H54 (cell line): ENCODE results near the gene HIVEP3.

Source experiments
- DNase-seq: peaks from one replicate; pipeline ENCODE4 v3.0.0; 2011; ENCODE audit warnings: low spot score, mixed read lengths; ENCODE audit not compliant: insufficient read length
- FAIRE-seq: peaks from 3 replicates; lab custom pipeline; 2011; peaks lifted over from hg19 to GRCh38; lab: Jason Lieb, UNC
- POLR2A ChIP-seq: IDR thresholded peaks from 2 replicates; pipeline ENCODE4 v1.6.1; 2011; ENCODE audit warnings: low read depth, mild to moderate bottlenecking, low read length

HIVEP3 gene

DNA sequence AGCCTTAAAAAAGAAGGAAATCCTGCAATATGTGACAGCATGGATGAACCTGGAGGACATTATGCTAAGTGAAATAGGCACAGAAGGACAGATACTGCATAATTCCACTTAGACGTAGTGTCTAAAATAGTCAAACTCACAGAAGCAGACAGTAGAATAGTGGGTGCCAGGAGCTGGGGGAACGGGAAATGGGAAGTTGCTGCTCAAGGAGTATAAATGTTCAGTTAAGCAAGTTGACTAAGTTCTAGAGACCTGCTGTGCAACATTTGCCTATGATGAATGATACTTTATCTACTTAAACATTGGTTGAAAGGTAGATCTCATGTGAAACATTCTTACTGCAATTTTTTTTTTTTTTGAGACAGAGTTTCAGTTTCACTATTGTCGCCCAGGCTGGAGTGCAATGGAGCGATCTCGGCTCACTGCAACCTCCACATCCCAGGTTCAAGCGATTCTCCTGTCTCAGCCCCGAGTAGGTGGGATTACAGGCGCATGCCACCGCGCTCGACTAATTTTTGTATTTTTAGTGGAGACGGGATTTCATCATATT, 197.8 kb downstream of the HIVEP3 start:
- TF ChIP-seq POLR2A, result no peak
- no peak for DNase-seq
- no peak for FAIRE-seq

DNA sequence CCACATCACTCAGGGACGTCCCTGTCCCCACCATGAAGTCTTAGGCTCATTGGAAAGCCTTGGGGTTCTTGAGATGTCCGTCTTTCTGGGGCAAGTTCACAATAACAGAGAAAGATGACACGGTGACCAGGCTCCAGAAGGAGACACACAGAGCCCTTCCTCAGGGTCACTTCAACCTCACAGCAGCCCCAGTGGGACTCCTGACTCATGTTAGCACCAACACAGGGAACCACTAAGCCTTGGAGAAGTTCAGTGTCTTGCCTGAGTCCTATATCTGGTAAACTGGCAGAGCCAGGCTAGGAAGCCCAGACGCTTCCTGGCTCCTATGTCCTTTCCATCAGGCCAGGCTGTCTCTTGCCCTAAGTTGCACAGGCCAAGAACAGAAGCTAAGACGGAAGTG, 199.1 kb downstream of the HIVEP3 start:
- no peak for TF ChIP-seq POLR2A
- FAIRE-seq, result no peak
- DNase-seq, result no peak

DNA sequence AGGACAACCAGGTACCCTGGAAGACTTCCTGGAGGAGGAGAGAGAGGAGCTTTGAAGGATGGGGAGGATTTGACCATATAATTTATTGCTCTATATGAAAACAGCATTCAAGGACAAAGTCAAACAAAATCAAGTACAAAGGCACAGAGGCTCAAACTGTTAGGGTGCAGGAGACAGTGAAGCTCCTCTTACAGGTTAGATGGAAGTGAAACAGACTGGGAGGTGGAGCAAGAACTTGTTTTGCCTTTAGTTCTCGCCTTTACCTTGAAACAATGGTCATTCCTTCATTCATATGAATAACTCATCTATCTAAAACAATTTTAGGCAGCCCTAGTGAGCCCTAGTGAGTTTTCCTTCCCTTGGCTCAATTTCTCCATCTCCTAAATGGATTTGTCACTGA, 199.6 kb downstream of the HIVEP3 start:
- TF ChIP-seq POLR2A, result no peak
- no peak for DNase-seq
- no peak for FAIRE-seq

DNA sequence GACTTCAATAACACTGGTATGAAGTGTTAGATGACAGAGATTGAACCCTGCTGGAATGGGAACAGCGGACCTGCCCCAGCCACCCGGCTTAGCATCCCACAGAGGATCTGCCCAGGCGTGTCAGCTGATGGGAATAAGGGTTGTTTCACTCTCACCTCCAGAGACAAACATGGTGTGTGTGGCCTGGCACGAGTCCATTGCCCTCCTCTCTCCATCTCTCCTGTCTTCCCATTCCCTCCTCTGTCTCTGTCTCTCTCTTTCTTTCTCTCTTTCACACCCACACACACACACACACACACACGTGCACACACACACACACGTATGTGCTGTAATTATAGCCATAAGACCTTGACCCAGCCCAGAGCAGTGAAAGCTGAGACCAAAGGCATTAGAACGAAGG, 200.2 kb downstream of the HIVEP3 start:
- FAIRE-seq (no peak), DNase-seq (no peak)
- no peak for TF ChIP-seq POLR2A

DNA sequence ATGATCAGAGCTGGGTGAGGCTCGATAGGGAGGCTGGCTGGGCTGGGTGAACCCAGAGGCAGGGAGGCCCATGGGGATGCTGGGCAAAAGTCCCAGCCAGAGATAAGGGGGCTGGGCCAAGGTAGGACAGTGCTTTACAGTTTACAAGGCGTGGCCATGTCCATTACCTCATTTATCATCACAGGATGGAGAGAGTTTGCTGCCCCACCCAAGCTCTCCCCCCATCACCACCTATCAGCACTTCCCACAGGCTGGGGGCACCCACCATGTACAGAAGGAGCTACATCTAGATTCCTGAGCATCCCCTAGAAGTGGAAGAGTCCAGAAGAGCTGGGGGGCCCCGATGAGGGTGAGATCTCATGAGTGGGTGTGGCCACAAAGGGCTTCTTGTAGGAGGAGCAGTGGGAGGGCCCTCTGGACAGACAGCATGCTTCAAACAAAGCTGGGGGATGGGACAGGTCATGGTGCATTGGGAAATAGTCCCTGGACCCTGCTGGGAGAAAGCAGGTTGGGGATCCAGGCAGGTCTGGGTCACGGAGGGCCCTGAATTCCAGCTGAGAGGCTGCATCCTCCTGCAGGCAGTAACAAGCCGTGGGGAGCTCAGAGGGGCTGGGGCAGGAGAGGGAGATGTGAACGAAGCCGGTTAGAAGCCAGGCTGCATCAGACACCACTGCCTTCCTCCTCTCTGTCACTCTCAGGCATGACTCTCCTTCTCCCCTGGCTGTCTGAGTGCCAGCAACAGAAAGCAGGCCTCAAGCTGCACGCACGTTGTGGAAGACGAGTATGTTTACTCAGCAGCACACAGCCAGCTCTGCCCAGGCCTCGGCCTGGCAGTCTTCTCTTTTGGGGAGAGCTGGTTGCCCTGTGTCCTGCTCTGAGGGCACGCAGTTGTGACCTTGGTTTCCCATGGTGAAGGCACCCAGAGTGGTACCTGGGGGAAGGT, 202.3 kb downstream of the HIVEP3 start:
- FAIRE-seq, result no peak
- no peak for DNase-seq
- no peak for TF ChIP-seq POLR2A

DNA sequence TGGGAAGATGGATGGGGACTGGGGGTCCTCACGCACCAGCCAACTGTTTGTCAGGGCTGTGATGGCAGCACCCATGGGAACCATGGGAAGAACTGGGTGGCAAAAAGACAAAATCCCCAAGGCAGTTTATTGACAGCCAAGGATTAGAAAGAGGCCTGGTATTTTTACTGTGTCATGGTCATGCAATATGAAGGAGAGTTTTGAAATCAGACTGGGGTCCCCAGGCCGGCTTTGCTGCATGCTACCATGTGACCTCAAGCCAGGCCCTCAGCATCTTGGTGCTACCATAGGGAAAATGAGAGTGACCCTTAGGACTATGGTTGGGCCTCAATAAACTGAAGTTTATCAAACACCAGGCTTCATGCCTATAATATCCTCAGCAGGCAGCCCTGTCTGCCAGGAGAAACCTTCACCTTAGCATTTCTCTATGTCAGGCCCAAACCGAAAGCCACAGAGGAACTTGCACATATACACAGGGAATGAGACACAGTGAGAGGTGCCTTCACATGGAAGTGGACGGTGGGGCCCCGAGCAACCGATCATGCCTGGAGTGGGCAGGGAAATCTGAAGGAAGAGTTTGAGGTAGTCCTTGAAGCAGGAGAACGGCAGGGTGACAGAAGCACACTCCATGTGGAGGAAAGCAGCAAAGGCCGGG, 203.2 kb downstream of the HIVEP3 start:
- no peak for TF ChIP-seq POLR2A
- FAIRE-seq (no peak), DNase-seq (no peak)

DNA sequence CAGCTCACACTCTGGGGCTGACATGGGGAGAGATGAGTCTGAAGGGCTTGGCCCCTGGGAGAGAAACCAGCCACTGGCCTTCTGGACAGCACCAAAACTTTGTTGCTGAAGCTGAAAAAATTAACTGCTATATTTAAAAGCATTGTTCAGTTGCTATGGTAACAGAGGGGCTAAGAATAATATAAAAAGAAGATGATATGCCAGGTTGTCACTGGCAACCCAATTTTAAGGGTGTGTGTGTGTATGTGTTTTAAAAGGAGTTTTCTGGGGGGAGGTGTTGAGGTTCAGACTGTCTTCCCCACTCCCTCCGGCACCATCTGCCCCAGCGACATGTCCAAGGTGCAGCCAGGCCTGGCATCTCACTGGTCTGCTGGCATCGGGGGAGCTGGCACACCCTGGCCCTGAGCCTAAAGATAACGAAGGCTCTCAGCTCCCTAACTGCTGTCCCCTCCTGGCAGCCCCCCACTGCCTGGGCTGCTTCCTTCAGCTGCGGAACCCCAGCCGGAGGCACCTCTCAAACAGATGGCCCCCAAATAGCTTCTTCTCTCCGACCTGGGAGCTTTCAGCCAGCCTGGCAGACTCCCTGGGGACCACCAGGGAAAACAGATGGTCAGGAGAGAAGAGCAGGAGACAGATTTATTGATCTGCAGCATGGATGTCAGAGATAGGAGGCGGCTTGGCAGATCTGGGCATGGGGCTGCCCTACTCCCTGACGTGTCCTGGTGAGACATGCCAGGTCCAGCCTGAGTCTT, 203.9 kb downstream of the HIVEP3 start:
- no peak for DNase-seq
- no peak for TF ChIP-seq POLR2A
- FAIRE-seq, result no peak

DNA sequence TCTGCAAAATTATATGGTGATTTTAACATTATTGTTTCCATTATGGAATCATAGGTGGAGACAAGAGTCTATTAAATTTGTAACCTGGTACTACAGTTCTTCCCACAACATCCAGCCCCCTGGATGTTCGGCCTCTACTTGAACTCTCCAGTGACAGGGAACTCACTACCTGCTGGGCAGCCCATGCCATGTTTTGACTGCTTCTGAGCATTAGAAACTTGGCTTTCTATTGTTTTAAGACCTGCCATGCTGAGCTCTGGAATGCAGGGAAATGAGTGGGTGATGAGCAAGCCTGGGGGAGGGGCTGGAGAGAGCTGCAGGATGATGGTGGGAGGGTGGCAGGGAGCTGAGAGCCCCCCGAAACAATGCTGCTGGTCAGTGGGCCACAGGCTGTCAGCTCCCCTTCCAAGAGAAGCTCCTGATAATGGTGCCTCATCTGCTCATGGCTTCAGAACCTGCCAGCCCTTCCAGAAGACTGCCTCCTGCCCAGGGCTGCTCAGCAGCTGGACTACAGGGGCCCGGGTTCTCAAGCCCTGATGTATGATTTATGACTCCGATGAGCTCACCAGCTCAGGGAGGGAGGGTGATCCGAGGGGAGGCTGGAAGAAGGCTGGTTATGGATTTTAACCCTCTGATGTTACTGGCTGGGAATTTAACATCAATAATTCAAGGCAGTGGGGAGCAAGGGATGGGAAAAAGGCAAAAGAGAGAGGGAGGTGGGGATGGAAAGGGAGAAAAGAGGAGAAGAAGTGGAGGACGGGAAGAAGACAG, 205.0 kb downstream of the HIVEP3 start:
- FAIRE-seq (no peak), DNase-seq (peak; percentile 99)
- no peak for TF ChIP-seq POLR2A

DNA sequence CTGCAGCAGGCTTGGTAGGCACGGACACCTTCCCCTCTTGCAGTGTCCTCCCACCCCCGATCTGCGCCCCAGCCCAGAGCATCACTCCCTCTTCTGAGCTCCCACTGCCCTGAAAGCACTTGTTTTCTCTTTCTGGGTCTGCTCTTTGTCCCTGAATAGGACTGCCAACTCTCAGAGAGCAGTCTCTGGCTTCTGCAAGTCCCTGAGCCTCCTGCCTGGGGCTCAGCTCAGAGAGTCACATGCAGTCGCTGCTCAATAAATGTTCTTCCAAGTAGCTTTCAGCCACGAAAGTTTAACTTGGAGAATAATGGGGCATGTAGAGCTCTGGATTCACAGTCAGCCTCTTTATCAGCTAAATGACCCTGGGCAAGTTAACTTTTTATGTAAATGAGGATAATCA, 205.6 kb downstream of the HIVEP3 start:
- no peak for DNase-seq
- no peak for FAIRE-seq
- TF ChIP-seq POLR2A, result no peak

DNA sequence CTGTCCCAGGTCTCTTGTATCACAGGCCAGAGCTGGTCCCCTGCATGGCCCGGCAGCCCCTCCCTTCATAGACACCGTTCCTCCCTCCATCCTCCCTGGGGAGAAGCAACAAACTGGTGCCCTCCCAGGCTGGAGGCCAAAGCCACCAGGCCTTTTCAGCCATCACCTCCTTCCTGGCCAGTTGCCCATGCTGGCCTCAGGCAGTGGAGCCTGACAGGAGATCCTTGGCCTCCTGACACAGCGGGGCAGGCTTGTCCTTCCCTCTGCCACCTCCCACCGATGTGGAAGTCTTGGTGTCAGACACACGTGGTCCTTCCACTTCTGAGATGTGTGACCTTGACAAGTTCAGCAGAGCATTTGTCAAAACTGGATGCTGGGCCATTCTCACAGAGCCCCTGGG, 206.0 kb downstream of the HIVEP3 start:
- DNase-seq, result peak; percentile 49
- TF ChIP-seq POLR2A, result no peak
- no peak for FAIRE-seq

DNA sequence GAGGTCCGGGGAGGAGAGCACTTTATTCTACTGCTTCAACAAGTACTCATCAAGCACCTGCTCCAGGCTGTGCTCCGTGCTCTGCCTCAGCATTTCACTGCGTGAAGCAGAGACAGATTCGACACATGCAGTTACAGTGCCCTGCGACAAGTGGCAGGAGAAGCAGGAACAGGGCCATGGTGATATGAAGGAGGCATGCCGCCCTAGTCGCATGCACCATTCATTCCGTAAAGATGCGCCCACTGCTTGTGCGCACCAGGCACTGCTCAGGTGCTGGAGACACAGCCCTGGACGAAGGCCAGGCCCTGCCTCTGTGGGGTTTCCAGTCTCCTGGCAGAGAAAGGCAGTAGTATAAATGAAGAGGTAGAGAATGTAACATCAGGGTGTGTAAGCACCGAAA, 206.6 kb downstream of the HIVEP3 start:
- FAIRE-seq, result no peak
- DNase-seq, result no peak
- TF ChIP-seq POLR2A, result no peak

DNA sequence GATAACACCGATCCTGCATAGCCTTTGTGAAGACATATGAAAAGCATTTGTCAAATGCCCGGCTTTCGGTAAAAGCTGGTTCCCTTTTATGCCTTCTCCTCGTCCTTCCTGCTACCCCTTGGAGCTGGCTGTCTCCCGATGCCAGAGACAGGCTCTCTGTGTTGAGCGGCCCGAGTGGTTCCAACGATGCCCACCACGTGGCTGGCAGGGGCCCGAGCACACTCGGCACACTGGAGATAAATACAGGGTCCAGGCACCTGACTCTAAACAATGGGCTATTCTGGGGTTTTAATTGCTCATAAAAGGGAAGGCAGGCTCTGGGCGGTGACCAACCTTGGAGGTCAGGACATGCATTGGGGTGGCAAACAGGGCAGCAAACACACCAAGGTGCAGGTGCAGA, 207.1 kb downstream of the HIVEP3 start:
- FAIRE-seq, result no peak
- no peak for DNase-seq
- no peak for TF ChIP-seq POLR2A

DNA sequence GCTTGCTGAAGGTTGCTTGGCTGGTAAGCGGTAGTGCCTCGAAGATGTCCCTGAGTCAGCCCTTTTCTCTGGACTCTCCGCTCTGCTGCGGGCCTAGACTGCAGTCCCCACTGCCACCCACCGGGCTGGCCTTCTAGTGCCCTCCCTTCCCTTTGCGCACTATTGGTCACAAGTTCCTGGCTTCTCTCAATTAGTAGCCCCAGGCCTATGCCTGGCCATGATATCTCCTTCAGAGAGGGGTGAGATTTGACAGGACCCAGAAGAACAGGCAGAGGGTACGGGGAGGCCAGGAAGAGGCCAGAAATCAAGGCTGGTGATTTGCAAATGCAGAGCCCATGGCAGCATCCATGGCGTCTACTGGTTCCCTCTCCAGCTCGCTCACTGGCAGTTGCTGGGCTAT, 207.7 kb downstream of the HIVEP3 start:
- FAIRE-seq (no peak), DNase-seq (no peak)
- no peak for TF ChIP-seq POLR2A
